H1 (cell line): ENCODE results near the gene ACTL7A. TPM values are rescaled to one million over a fixed set of nuclear protein-coding genes. Genes with fewer than 3 reads are reported as not detected.

Source experiments
- EZH2 ChIP-seq: fragments of 200-600 bp; sonication (generic); IDR thresholded peaks from 2 replicates; pipeline ENCODE4 v1.7.1; 2012; ENCODE audit warnings: low read depth, mild to moderate bottlenecking, moderate library complexity, low read length, inconsistent platforms; ENCODE audit not compliant: severe bottlenecking
- MAX ChIP-seq: IDR thresholded peaks from 2 replicates; pipeline ENCODE4 v1.6.1; 2012; ENCODE audit warnings: inconsistent platforms
- TBP ChIP-seq: IDR thresholded peaks from 2 replicates; pipeline ENCODE4 v1.6.1; 2011; ENCODE audit warnings: low read depth, low read length, improper control_type of control experiment
- polyA plus RNA-seq, 7 experiments: library from polyadenylated mRNA; depleted of rRNA in 3 of 7; stranded (reverse) in 5 of 7; unstranded in 2 of 7; fragments of >200 nt in 5 of 7; fragments of 200-250 nt in 2 of 7; gene quantifications; 1 replicate in 5 of 7; 2 replicates in 1 of 7; 4 replicates in 1 of 7; pipeline versions ENCODE4 v1.2.1 to v1.2.3, GENCODE V29; 2011 to 2013; ENCODE audit warnings: missing spikeins in 2 of 7, mixed read lengths in 2 of 7
- total RNA-seq: library from RNA; stranded (reverse); fragmentation: NEBNext Ultra II Directional; extraction: Animal tissue kit (Norgen Biotek cat#: 25700); gene quantifications from 2 replicates; pipeline ENCODE4 v1.2.1, GENCODE V29; 2021
- TF ChIP-seq, protein P1 (sequence below): IDR thresholded peaks from 2 replicates; pipeline ENCODE4 v1.6.1; 2012; ENCODE audit warnings: inconsistent platforms

Gene ACTL7A
- total and polyA plus RNA-seq, 2 of the 8 experiments (the other 6 are each of a cell fraction or from before 2014, with no cell fraction given): not detected

GRCh38 chr9:108836781-108837180 is 25.3 kb upstream of the ACTL7A start (continued):
- no peak for TF ChIP-seq MAX
- TF ChIP-seq, protein P1, sequence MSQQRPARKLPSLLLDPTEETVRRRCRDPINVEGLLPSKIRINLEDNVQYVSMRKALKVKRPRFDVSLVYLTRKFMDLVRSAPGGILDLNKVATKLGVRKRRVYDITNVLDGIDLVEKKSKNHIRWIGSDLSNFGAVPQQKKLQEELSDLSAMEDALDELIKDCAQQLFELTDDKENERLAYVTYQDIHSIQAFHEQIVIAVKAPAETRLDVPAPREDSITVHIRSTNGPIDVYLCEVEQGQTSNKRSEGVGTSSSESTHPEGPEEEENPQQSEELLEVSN: no peak
- TF ChIP-seq TBP: no peak
- no peak for TF ChIP-seq EZH2
